Activated T-cell treated with anti-CD3 and anti-CD28 coated beads, Interleukin-2, amount 50 U/mL, for 48 hours (primary cell): ENCODE results near the gene PSMG3.
A peak's percentile ranks its signal among the peaks of the same experiment; 100 is the strongest.

Experiments
- DNase-seq, 2 experiments: peaks; one replicate each; pipeline ENCODE4 v3.0.0-alpha.2; 2020

Gene PSMG3

DNA sequence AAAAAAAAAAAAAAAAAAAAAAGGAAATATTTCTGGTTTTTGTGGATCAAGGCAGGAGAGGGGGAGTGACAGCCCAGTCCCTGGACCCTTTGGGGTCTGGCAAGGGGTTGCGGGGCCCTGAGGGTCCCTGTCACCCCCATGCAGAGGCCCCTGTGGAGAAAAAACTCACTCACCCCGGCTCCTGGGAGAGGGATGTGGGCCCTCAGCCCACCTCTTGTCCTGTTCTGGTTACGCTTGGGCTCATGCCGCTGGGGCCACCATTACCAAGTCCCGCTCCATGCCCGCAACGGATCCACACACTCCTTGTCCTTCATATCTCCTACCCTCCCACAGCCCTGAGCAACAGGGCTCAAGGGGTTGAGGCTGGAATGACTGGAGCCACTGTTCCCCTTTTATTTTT lies 12.8 kb downstream of the PSMG3 start:
- DNase-seq: no peak

DNA sequence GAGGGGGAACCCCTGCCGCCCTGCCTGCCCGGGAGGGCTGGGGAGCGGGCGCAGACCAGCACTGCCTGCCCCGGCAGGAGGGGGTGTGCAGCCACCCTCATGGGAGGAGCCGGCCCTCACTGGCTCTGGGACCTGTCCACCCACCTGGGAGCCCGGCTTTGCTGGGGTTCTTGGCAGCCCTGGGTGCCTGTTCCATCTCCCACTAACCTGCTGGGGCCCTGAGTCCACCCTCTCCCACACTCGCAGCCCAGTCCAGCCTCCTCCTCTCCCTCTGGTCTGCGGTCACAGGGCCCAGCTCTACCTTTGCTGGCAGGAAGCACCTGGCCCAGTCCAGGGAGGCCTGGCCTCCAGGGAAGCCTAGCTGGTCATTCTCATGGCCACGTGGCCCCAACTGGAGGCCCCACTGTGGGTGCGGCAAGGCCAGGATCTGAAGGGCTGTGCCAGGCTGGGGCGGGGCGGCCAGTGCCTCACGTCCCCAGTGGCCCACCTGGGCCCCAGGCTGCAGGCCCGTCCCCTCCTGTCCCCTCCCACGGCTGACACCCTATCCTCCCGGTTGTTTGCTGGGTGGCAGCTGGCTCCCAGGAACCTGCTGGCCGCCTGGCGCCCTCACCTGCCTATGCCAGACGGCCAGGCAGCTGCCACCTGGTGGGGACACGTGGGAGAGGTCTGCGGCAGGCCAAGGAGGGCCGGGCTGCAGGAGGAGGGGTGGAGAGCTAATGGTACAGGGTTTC lies 13.9 kb downstream of the PSMG3 start, which contains the start of gene TMEM184A:
TMEM184A (minus strand) TSS at position 393 of the 731 bp plus-strand sequence. CDS start 721 bp downstream, outside the sequence.
- peak; percentile 51 to 70 for DNase-seq

DNA sequence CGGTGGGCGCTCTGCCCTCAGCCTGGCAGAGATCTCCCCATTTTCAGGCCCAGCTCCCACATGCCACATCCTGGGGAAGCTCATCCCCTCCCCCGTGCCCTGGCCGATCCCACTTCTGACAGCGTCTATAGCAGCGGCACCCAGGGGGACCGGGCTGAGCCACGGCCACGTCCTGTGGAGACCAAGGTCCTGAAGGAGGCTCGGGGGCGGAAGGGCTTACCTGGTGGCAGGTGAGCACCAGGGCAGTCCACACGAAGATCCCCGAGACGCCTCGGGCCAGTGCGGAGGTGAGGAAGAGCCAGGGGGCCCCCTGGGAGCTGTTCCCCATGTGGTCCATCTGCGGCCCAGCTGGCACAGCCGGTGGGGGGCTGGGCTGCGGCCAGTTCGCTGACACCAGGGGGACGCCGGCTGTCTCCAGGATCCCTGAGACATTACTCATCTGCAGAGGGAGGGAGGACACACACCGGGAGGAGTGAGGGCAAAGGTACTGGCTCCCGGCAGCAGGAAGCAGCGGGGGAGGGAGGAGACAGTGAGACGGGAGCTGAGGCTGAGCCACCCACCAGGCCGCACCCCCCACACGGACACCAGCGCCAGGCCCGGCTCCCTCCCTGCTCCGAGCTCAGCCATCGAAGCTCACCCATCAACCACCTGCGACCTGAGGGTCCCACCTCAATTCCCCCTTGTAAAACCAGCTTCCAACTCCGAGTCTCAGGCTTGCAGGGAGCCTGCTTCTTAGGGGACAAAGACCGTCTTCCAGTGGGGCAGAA lies 14.6 kb downstream of the PSMG3 start:
- no peak for DNase-seq

DNA sequence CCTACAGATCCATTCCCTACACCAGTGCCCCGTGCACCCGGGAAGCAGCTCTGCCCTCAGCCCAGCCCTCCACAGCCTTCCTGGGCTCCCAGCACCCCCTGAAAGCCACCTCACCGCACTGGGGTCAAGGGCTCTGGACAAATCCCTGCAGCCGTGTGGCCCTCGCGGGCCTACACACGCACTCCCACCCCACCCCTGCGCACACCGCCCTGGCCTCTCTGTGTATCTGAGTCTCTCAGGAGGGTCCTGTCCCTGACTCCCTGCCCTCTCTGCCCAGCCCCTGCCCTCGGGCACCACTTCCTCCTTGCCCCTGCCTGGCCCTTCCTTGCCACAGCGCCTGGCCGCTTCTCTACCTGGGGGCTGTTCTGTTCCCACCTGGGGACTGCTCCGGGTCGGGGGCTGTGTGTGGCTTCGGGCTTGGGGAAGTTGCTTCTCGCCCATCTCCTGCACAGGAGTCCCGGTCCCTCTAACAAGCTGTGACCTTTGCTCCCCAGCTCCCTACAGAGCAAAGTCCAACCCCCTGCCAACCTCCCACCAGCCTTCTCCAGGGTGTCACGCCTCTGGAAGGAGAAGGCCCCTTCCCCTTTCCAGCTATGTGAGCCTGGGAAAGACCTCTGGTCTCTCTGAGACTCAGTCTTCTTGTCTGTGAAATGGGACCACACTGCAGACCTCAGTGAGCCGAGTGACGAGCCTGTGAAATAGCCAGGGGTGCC lies 15.3 kb downstream of the PSMG3 start:
- DNase-seq: no peak

DNA sequence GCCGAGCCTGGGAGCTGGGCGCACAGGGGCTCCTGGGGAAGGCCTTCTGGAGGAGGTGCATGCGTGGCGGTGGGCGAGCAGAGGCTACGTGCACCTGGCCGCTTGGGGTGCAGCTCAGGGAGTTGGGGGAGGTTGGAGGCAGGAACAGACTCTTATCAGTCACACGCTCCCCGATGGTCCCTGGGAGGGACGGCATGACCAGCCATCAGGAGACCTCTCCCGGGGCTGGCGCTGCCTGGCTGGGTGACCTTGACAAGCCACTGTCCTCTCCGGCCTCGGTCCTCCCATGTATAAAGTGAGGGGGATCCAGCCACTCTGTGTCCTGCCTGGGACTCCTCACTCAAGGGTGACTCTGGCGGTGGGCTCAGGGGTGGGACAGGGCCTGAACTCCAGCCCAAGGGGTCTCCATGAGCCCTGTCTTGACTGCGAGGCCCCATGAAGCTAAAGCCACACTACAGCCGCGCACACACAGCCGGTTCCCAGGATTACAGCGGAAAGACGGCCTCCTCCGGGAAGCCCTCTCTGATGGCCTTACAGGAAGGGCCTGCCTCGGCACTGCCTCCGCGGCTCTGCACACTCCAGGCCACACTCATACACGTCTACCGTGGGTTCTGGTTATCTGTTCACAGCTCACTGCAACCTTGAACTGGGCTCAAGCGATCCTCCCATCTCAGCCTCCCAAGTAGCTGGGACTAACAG lies 16.2 kb downstream of the PSMG3 start:
- DNase-seq: no peak

DNA sequence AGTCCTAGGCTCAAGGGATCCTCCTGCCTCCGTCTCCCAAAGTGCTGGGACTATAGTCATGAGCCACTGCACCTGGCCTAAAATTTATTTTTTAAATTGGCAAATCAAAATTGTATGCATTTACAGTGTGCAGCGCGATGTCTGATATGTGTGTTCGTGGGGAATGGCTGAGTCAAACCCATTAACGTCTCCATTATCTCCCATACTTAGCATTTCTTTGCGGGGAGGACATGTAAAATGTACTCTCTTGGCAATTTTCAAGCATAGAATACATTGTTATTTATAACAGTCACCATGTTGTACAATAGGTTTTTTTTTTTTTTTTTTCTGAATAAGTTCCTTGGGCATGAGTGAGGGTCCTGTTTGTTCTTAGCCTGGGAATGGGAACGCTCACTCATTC lies 17.6 kb downstream of the PSMG3 start:
- no peak for DNase-seq

DNA sequence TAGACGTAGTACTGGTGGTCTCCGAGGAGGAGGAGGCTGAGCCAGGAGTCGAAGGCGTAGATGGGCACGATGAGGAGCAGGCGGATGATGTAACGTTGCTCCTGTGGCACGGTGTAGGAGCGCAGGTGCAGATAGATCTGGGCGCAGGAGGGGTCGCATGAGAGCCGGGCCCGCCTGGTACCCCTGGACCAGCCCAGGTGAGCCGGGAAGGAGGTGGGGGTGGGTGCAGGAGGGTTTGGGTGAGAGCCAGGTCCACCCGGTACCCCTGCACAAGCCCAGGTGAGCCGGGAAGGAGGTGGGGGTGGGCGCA lies 19.0 kb downstream of the PSMG3 start:
- no peak for DNase-seq

DNA sequence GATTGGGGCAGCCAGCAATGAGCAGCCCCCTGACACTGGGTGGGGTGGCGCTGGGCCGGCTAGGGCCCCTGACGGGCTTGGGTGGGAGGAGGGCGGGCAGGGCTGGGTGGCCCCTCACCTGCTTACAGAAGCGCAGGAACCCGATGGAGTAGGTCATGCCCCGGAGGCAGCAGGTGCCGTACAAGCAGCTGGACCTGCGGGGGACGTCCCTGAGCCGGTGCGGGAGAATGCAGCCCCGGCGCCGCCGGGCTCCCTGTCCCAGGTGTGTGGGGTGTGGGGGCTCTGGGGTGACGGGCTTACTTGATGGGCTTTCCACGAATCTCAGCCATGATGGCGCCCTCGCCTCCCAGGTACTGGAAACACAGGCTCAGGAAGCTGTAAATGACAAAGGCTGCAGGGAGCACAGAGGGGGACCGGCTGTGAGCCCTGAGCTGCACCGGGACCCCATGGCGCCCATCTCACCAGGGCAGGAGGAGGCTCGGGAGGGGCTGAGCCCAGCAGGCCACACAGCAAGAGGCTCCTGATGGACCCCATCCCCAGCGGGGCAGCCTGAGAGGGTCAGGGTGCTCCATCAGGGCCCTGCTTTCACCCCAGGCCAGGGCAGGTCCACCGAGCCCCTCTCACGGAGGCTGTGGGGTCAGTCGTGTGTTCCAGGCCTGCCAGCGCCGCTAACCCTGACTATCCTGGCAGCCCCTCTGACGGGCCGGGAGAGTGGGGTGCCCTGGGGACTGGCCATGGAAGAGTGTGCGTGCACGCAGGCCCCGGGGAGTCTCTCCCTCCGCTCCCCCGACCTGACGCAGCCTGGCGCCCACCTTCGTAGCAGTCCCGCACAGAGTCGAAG lies 19.6 kb downstream of the PSMG3 start:
- DNase-seq: no peak

DNA sequence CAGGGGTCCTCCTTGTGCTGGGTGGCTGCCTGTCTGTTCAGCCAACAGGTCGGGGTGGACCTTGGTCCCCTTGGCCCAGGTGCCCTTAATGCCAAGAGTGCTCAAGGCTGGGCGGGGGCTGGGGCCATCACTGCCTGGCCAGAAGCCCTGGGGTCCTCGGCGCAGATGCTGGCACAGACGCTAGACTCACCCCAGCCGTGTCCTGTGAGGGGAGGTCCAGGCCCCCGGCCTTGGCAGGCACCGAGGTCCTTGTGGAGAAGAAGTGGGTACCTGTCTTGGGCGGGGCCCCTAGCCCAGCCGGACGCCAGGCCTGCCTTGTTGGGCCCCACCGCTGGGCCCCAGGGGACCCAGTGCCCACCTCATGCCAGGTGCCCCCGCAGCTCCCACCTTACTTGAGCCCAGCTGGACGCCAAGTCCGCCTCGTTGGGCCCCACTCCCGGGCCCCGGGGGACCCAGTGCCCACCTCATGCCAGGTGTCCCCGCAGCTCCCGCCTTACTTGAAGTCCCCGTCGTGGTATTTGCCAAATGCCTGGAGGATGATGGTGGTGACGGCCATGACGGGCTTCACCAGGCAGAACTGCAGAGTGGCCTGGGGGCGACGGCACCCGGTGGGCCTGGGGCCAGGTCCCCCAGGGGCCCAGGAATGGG lies 20.4 kb downstream of the PSMG3 start:
- no peak for DNase-seq

DNA sequence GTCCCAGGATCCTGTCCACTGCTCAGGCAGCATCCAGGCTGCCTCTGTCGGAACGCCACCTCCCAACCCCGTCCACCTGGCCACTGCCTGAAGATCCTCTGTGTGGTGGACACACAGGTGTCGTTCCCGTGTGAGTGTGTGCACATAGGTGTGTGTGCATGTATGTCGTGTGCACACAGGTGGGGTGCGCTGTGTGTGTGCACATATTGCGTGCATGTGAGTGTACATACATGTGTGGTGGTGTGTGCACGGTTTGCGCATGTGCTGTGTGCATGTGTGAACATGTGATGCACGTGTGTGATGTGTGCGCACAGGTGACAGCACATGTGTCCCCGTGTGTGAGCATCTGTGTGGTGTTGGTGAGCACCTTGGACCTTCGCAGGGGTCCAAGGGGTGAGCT lies 20.9 kb downstream of the PSMG3 start:
- DNase-seq: no peak

DNA sequence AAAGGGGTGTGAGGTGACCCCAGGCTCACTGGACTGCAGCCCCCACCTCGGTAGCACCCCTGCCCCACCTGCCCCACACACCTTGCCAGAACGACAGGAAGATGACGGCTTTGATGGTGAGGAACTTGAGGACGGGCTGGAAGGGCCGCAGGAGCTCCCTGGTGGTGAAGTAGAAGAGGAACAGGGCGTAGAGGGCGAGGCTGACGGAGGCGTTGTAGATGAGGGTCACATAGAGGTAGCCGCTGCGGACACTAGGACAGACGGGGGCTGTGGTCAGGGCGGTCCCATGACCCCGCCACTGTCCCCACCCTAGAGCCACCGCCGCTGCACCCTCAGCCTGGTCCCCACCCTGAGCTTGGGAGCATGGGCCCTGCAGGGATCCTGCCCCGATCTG lies 21.4 kb downstream of the PSMG3 start:
- no peak for DNase-seq

DNA sequence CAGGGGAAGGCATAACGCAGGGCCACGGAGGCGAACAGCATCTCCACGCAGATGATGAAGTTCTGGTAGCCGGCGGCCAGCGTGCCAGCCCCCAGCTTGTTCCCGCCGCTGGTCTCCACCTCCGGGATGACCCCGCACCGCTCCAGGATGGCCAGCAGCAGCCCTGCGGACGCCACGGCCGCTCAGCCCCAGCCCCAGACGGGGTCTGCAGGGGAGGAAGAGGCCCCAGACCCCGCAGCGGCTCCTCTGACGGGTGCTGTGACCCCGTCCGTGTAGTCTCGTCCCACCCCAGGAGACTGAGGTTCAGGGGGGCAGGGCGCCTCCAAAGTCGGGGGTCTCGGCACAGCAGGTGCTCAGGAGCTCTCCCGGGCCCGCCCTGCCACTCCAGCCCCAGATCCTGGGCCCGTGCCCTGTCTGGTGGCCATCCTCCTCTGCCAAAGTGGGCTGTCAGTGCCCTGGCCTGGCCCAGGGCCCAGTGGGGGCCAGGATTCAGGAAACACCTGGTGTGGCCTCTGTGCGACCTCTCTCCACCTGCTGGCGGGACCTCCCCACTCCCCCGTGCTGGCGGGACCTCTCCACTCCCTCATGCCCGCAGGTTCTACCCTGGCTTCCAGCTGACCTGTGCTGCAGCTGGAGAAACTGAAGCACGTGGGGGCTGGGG lies 21.9 kb downstream of the PSMG3 start:
- DNase-seq: no peak

DNA sequence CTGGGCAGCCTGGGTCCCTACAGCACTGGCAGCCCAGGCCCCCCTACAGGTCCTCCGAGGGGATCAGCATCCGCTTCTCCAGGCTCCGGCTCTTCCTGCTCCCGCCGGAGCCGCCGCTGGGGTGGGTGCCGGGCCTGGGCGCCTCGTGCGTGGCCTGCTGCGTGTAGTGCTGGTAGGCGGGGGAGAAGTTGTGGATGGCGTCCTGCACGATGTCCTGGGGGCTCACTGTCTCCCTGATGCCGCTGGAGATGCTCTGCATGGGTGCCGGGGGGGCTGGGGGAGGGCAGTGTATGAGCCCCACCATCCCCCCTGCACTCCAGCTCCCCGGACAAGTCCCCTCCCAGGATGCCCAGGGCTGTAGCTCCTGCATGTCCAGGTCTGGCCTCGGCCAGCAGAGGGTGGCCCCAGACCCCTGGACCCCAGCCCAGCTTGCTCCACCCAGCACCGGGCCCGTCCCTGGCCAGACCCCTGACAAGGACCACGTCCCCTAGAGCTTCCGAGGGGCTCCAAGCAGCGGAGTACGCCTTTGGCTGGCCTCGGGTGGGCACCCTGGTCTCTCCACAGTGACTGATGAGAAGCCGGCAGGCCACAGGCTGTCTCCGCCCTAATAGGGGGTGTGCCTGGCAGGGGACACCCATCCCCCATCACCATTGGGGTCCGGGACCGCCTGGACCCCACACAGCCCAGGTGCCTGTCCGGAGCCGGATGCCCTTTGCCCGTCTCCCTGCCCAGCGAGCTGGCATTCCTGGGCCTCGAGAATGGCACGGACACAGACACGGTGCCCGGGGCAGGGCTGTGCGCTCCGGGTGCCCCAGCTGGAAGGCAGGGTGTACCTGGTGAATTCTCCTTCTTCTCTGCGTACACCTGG lies 22.7 kb downstream of the PSMG3 start:
- DNase-seq: no peak

DNA sequence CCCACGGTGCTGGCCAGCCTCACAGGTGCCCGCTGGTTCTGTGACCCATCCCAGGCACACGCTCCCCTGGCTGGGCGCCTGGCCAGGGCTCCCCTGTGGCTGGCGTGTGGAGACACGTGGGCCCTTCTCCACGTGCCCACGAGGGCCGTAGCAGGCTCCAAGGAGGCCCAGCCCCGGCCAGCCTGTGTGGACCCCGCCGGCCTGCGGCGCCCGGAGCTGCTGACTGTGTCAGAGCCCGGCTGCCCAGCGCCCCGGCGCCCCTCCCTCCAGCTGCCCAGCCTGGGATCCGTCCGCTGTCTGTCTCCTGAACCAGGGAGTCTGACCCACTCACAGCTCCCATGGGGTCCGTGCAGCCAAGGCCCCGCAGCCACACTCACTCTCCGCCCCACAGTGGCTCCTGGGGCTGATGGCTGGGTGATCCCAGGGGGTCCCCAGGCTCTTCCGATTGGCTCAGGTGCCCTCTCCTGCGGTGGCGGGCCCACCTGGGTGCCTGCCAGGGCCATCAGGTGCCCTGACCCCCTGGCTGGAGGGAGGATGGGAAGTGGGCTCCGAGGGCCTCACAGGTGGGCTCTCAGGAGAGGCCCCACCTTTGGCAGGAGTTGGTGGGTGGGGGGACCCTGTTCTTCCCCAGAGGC lies 23.4 kb downstream of the PSMG3 start:
- DNase-seq: no peak

DNA sequence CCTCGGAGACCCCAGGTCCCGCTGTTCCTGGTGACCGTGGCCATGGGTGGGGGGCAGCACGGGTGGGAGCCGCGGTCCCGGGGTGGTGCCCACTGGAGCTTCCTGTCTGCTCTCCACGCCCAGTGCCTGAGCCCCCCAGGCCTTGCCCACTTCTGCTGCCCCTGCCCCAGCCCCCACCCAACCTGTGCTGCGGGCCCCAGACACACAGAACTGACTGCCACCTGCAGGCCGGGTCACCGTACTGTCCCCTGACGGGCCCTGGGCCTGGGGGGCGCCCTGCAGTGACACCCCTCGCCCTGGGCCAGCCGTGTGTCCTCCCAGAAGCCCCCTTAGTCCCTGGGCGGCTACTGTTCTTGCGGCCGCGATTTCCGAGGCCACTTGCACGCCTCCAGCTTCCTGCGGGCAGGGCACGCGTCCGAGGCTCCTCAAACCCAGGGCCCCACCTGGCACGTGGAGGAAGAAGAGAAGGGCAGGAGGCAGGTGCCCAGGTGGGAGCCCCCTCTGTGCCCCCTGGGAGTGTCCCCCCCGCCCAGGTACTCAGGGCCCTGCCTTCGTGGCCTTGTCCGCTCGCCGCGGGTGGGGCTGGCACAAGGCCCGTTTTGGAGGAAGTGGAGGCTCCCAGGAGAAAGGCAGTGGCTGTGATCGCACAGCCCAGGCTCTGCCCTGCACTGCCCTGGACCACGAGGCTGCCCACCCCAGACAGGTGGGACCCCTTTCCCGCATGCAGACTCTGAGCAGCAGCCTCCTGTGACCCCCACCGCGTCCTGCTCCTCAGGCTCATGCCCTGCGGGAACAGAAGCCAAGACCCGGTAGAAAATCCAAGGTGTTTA lies 24.2 kb downstream of the PSMG3 start:
- no peak for DNase-seq

DNA sequence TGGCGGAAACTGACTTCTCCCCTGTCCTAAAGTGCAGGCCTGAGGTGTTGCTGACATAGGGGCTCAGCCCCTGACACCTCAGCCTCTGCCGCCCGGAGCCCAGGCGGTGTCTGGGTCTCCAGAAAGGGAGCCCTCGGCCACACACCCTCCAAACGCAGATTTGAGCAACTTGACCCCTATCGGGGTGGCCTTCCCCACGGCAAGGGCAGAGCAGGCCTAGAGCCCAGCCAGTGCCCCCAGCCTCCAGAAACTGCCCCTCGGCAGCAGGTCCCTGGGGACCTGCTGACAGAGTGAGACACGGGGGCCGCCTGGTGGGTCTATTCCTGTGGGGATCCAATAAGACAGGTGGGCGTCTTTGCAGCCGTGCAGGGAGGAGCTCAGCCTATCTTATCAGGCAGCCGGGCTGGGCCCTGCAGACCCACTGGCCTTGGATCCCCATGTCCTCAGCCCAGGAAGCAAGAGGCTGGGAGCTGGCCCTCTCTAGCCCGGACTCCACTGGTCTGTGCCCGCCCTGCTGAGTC lies 24.9 kb downstream of the PSMG3 start:
- no peak for DNase-seq

DNA sequence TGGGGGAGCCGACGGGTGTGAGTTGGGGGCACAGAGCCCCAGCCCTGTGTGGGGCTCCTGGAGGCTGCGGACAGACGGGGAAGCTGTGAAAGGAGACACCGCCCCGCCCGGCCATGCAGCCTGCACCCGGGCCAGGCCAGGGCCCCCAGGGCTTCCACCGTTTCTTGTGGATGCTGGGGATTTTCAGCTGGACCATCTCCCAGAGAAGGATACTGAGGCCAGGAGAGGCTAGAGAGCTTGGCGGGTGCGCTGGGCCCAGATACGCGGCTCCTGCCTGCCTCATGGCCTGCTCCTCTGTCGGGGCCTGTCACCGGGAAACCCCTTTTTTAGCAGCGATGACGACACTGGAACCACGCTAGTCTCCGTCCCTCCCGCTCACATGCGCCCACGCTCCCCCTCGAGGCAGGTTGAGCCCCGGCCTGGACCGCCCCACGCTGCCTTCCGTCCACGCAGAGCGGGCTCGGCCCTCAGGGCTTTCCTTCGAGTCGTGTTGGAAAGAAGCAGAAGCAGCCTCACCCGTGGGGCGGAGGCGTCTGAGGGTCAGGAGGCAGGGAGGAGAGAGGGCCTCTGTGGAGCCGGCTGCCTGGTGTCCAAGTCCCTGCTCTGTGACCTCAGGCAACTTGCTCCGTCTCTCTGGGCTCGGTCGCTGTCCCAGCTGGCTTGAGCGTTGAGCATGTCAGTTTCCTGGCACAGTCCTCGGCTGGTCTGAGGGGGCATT lies 25.5 kb downstream of the PSMG3 start:
- DNase-seq: no peak

DNA sequence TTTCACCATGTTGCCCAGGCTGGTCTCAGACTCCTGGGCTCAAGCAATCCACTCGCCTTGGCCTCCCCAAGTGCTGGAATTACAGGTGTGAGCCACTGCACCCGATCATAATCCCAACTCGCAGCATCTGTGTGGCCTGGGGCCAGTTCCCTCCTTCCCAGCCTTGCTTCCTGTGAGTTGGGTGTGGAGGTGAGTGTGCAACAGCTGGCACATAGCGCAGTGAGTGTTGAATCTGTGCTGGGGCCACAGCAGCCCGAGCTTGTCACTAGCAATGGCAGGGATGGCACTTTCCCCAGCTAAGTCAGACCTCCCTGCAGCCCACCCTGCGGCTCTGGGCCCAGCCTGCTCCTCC lies 26.0 kb downstream of the PSMG3 start:
- no peak for DNase-seq
